ENCODE results near the gene MGA.

The MGA gene

DNA sequence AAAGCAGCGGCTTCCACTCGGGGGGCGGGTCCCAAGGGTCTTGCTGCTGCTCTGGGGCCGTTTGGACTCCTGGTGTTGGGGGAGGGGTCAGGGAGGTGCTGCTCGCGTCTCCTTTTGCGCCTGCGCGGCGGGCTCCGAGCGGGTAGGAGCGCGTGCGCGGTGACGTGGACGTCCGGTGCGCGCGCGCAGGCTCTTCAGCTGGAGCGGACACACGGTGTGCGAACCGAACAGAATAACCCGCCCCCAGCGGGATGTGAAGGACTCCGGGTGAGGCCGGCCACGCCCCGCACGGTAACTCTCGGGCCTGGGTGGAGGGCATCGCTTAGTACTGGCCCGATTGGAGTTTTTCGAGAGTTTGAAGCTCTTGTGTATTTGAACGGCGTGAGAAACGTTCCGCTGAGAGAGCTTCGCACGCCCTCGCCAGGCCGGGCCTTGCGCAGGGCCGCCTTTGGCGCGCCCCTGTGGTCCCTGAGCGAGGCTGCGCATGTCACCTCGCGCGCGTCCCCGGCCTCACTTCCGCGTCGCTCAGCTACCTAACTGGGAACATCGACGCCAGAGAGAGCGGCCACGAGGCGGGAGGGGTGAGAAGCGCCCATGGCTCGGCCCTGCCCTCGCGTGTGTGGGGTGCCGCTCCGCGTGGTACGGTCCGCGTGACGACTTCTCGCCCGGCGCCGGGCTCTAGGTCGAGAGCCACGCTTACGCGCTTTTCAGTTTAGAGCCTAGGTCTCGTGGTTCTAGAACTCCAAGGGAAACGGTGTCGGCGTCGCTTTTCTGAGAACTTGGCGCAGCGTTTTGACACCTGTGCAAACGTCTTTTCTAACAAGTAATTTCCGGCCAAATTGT lies at the start of gene MGA:
Gene MGA, plus strand, starts transcription at position 171 of the 843 bp plus-strand sequence.
- DNase-seq = peak; percentile 85

DNA sequence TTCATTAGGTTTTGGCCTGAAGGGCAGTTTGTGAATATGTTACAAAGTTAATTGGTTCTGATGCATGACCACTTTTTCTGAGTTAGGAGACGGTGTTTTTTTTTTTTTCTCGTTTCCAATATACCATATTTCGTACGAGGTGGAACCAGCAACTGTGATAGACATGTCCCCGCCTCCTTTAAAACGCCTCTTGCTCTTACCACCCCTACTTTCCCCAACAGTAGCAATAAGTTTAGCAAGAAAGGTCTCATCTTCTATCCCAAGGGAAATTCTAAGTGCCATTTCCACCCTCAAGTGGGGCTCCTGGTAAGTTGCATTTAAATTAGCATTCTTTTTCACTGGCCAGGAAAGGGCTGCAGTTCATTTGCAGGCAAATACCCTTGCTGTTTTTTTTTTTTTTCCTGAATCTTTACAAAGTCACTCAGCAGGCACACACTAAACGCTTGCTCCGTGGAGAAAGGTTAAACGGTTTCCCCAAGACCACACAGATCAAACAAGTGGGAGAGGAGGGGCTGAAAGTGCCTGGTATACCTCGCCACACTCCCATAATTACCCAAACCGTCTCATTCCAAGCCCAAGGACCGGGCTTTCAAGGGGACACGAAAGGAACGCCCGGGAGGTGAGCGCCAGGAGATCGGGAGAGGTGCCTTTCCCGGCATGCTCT lies 39.5 kb upstream of the MGA start:
- DNase-seq = no peak

DNA sequence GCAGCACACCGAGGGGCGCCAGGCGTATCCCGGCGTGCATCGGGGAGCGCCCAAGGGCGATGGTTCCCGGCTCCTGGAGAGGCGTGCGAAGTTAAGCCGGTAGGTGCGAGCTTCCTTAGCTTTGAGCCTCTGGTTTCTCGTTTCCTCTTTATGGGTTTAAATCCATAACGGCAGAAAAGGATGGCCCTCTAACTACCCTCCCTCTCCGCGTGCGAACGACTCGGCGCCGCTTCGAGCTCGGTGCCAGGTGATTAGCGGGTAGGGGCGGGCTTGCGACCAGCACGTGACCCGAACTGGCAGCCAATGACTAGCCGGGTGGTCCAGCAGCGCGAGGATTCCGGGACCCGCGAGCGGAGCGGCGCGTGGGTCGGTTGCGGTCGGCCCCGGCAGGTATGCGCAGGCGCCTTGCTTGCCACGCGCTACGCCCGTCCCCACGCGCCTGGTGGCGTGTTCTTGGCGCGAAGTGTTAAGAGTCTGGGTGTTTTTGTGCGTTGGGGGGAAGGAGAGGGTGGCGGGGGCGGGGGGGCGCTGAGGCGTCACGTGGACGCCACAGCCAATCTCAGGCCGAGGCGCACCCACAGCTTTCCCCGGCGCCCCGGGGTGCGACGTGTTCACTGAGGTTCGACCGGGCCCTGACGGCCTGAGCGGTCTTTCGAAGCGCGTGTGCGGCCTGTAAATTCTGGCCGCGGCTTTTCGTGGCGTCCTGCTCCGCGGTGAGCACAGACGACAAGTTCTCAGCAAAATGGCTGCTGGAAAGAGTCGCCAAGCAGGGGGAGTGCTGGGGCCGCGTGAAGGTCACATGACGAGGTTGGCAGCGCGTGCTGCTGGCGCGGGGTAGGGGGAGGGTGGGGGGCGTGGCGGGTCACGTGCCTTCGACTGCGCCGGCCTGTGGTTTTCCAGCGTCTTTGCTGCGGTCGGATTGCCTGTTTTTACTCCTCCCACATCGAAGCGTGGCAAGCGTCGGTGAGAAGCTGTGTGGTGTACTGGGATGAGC lies 38.7 kb upstream of the MGA start:
- peak; percentile 68 for DNase-seq

DNA sequence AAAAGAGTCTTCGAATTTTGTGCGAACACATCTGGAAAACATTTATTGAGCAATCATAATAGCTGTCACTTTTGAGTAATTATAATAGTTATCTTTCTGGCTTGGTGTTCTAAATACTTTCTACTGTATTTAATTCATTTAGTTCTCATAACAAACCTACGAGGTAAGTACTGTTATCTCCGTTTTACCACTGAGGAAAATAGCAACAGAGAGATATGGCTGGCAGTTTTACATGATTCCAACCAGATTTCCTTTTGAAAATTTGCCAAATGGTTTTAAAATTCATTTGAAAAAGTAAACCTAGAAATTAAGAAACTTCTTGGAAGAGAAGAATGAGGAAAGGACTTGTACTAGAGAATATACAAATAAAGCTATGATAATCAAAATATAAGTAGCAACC lies 37.3 kb upstream of the MGA start:
- no peak for DNase-seq

DNA sequence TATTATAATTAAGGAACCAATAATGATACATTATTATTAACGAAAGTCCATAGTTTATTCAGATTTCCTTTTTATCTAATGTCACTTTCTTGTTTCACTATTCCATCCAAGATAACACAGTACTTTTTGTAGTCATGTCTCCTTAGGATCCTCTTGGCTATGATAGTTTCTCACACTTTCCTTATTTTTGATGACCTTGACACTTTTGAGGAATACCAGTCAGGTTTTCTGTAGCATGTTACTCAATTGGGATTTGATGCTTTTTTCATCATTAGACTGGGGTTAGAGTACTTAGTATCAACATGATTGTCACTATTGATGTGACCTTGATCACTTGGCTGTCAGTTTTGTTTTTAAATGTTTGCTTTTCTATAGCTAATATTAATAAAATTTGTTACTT lies 33.0 kb upstream of the MGA start:
- no peak for DNase-seq

DNA sequence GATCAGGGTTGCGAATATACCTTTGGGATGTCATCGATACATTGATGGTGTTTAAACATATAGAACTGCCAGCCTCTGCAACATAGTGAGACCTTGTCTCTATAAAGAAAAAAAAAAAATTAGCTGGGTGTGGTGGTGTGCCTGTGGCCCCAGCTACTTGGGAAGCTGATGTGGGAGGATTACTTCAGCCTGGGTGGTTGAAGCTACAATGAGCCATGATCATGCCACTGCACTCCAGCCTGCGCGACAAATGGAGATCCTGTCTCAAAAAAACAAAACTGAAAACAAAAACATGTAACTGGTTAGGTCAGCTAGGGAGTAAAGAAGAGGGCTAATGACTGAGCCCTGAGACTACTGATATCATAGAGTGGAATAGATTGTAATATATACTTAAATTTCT lies 30.7 kb upstream of the MGA start:
- no peak for DNase-seq

DNA sequence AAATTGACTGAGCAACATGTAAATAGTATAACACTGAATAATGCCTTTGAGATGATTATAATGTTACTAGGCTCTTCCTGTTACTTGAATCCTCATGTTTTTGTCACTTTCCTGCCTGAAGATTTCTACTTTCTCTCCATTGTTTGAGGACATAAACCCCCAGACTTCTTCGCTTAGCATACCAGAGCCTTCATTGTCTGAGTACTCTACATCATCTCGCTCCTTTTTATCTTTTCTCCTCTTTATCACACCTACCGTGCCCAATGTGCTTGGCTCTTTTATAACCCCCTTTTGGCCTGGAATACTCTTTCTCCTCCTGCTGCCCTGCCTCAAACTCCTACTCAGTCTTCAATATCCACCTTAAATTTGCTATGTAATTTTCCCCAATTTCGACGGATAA lies 30.3 kb upstream of the MGA start:
- DNase-seq = no peak

DNA sequence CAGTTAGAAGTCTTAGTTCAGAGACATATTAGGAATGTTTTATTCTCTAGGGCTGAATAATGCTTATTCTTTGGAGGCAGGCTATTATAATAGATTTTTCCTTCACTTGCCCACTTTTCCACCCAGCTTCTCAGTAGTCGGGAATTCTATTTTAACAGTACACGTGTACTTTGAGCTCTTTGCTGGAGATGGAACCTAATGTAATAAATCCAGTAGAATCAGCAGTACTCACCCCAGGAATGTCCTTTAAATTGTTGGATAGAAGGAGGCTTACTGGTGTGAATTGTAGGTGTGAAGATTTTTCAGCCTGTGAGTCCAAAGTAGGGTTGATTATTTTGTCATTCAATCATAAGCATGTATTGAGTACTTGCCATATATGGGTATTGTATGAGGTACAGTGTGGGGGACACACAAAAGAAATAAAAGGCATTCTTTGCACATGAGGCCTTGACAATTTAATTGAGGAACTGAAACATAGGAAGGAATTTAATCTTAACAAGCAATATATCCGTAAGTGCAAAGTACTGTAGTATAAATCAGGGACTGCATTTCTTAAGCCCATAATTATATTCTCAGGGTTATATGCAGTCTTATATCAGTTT lies 29.5 kb upstream of the MGA start:
- no peak for DNase-seq

DNA sequence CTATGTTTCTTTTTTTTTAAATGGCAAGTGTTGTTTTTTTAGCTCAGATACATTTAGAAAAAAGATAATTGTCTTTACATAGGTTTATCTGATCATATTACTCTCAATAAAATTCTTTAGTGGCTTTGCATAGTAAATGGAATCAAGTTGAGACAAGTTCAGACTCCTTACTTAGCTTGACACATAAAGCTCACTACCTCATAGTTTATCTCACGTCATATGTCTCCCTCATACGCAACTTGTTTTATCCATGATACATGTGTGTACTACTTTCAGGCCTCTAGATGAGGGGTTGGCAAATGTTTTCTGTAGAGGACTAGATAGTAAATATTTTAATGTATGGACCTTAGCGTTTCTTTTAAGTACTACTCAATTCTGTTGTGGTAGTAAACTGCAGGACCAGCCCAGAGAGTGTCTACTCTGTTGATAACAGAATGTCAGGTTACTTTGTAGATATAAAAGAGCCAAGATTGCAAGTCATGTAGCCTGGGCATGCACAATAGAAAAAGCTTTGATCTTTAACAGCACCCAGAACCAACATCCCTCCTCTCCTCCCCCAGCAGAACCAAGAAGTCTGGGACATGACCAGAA lies 28.2 kb upstream of the MGA start:
- DNase-seq = no peak

DNA sequence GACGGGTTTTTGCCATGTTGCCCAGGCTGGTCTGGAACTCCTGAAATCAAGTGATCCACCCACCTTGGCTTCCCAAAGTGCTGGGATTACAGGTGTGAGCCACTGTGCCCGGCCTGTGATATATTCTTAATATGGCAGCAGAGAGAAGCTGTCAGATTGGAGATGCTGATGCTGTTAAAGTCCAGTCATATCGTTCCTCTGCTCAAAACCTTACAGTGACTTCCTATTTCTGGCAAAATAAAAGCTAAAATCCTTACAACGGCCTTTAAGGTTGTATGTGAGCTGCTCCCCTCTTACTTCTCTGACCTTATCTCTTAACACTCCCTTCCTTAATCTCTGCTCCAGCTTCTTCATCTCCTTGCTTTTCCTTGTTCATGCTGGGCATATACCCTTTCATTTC lies 26.6 kb upstream of the MGA start:
- no peak for DNase-seq

DNA sequence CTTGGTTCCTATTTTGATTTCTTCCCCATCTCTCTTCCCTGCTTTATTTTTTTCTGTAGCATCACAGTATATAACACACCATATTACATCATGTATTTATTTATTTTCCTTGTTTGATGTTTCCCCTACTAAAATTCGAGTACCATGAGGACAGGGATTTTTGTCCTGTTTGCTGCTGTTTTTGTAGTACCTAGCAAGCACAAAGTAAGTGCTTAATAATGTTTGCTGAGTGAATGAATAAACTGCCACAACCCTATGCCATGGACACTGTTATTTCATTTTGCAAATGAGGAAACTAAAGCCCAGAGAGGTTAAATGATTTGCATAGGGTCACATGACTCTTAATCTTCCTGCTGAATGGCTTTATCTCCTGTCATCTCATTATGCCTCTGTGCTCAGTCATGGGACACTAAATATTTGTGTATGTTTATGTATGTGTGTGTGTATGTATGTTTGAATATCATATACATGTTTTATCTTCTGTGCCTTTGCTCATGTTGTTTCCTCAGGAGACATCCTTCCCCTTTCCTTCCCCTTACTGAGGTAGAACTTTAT lies 26.1 kb upstream of the MGA start:
- no peak for DNase-seq

DNA sequence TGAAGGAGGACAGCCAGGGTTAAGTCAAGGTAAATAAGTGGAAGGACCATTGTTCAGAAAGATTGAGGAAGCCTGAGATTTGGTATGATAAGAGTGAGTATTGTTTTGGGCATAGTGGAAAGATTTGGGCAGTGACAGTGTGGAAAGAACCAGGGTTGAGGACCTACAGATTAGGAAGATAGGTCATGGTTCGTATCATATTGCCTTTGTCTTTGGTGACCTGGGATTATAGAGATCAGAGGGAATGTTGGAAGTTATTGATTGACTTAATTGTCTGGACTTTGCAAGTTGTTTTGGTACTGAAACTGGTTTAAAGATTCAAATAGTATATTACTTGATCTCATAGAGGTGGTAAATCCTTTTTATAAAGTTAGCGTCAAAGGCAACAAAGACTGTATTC lies 23.1 kb upstream of the MGA start:
- no peak for DNase-seq

DNA sequence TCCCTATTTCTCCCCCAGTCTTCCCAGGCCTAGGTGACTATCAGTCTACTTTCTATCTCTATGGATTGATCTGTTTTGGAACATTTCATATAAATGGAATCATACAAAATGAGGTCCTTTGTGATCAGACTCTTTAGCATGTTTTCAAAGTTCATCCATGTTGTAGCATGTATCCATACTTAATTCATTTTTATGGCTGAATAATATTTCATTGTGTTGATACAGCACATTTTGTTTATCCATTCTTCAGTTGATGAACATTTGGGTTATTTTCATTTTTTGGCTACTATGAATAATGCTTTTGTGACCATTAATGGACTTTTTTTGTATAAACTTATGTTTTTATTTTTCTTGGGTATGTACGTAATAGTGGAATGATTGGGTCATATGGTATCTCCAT lies 19.2 kb upstream of the MGA start:
- no peak for DNase-seq

DNA sequence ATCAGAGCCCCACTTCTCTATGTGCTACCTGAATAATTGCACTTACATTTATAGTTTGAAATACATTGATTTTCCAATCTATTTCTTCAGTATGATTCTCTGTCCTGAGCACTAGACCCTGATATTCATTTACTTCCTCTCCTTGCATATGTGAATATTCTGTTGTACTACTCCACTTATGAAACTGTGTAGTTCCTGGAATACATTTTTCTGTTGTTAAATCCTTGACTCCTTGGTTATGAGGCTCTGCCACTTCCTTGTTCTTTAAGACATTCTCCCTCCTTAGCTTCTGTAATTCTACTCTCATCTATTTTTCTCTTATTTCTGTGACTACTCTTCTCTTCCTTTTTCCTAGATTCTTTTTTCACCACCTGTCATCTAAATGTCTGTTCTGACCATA lies 12.9 kb upstream of the MGA start:
- no peak for DNase-seq

DNA sequence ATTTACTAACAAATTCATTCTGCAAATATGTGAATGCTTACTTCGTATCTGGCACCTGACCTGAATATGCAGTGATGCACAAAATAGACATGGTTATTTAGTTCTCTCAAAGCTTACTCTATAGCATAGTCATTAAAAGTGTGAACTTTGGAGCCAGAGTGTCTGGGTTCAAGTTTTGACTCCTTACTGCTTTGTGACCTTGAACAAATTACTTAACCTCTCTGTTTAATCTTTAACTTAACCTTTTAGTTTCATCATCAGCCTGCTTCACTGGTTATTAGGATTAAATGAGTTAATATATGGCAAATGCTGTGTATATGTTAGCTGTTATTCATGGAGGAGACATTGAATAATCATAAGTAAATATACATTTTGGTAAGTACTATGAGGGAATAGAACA lies 12.1 kb upstream of the MGA start:
- DNase-seq = no peak

DNA sequence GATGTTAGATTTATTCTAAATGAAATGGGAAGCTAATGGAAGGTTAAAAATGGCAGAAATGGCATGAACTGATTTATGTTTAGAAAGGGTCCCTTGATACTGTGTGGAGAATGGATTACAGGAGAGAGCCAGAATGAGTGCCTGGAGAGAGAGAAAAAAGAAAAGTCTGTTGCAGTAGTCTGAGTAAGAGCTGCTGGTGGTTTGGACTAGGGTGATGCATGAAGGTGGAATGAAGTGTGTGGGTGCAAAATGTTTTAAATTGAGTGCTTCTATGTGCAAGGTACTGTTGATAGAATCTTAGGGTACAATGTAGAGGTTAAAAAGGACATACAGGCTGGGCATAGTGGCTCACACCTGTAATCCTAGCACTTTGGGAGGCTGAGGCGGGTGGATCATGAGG lies 11.4 kb upstream of the MGA start:
- no peak for DNase-seq

DNA sequence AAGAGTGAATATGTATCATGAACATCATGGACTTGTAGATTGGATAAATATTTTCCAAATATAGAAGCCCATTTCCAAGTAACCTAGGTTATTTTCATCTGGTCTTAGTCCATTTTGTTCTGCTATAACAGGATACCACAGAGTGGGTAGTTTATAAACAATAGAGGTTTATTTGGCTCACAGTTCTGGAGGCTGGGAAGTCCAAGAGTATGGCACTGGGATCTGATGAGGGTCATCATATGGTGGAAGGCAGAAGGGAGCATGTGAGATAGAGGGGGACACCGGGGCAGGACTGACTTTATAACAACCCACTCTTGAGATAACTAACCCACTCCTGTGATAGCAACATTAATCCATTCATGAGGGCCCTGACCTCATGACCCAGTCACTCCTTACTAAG lies 9.4 kb upstream of the MGA start:
- no peak for DNase-seq

DNA sequence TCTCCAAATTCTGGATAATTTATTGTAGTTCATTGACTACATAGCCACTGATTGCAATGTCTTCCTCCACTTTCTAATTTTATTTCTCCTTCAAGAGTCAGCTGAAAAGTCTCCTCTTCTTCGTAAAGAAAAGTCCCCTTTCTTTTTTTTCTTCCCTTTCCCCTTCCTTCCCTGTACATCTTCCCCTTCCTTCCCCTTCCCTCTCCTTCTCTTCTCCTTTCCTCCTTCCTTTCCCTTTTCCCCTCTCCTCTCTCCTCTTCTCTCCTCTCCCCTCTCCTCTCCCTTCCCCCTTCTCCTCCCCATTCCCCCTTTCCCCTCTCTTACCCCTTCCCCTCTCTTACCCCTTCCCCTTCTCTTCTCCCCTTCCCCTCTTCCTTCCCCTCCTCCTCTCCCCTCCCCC lies 8.8 kb upstream of the MGA start:
- no peak for DNase-seq

DNA sequence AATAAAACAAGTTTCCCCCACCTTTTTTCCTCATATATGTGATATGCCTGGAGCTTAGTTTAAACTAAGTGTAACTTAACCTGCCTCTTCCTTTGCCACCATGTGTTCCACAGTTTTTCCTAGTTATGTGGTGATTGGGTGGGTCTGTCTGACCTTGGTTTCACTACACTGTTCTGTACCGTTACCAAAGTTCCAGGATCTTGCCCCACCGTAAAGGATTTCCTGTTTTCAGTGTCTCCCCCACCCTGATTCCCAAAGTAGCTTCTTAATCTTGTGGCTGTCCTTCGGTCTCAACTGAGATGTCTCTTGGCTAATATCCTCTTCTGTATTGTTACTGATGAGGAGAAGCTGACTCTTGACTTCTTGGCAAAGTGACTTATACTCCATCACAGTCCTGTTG lies 6.4 kb upstream of the MGA start:
- no peak for DNase-seq

DNA sequence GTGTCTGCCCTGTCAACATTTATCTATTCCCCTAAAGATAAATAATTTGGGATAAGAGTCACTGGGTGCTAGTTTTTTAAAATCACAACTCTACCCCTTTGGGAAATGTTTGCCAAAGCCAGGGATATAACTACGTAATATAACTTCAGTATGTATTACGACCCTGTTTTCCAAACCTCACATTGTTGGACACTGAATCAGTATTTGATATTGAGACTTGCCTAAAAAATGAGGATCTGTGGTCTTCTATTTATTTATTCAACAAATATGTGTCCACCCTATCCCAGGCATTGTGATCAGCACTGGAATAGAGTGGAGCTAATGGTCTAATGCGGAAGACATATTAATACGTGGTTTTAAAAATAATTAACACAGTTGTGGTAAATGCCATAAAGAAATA lies 4.5 kb upstream of the MGA start:
- no peak for DNase-seq

DNA sequence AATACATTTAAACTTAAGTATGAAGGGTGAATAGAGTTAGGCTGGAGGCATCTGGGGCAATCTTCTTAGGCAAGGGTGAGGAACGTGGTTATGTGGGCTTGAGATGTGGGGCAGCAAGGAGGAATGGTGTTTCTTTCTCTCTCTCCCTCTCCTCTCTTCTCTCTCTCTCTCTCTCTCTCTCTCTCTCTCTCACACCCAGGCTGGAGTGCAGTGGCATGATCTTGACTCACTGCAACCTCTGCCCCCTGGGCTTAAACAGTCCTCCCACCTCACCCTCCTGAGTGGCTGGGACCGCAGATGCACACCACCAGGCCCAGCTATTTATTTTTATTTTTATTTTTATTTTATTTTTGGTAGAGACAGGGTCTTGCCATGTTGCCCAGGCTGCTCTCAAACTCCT lies 4.0 kb upstream of the MGA start:
- DNase-seq = no peak

DNA sequence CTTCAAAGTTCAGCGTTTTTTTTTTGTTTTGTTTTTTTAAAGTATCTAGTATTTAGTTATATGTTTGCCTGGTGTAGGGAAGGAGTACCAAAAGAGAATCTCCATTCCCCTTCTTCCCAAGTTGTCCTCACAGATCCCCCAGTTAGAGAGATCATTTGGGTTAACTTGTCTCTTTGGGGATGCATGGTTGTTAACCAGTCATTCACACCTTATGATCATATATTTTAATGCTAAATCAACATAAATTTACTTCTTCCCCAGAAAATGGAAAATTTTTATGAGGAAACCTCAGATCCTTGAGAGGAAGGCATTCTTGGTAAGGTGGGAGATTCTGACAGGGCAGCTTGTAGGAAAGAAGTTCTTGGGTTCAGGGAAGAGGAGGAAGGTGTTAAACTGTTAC lies 1.5 kb upstream of the MGA start:
- no peak for DNase-seq
